Activated T-helper 17 cell treated with anti-CD3 and anti-CD28 coated beads, Interleukin-2, amount 50 U/mL, for 72 hours (primary cell): Measurements from ENCODE around the gene FXYD5. TPM values are rescaled to one million over a fixed set of nuclear protein-coding genes. Genes with fewer than 3 reads are reported as not detected.

Source experiments
- ATAC-seq: fragments of 150-1000 bp; cut with Tn5 transposase; replicated peaks from 2 replicates; pipeline ENCODE4 v1.10.0; 2021; ENCODE audit warnings: mild to moderate bottlenecking, moderate library complexity
- H3K27ac Mint-ChIP-seq: one replicate; pipeline ENCODE4 v1.8.0; 2022; ENCODE audit warnings: mixed read lengths
- H3K27me3 Mint-ChIP-seq: one replicate; pipeline ENCODE4 v1.8.0; 2022; ENCODE audit warnings: mixed read lengths
- H3K36me3 Mint-ChIP-seq: one replicate; pipeline ENCODE4 v1.8.0; 2022; ENCODE audit warnings: low read depth, mild to moderate bottlenecking, mixed read lengths
- H3K4me1 Mint-ChIP-seq: one replicate; pipeline ENCODE4 v1.8.0; 2022; ENCODE audit warnings: mixed read lengths
- H3K4me3 Mint-ChIP-seq: one replicate; pipeline ENCODE4 v1.8.0; 2022; ENCODE audit warnings: mild to moderate bottlenecking, mixed read lengths
- H3K9me3 Mint-ChIP-seq: one replicate; pipeline ENCODE4 v1.8.0; 2022; ENCODE audit warnings: mixed read lengths
- total RNA-seq, 2 donors: library from RNA; stranded (reverse); gene quantifications; one replicate each; pipeline ENCODE4 v1.2.3, GENCODE V29; 2022

Gene FXYD5
- total RNA-seq, 2 donors from 2014 or later: 214 to 257 TPM

- ATAC-seq: no peak
These were observed 38.3 kb upstream of the FXYD5 start for GRCh38 chr19:35116072-35116801.

GRCh38 chr19:35117116-35117515, 37.4 kb upstream of the FXYD5 start:
- Mint-ChIP-seq H3K4me3 (no peak overlapping the region), H3K4me1 (peaks cover 5% of the 10 kb centered on the region), H3K27me3 (no peaks in the 10 kb centered on the region), H3K36me3 (no peaks in the 10 kb centered on the region), H3K27ac (no peak overlapping the region), H3K9me3 (no peaks in the 10 kb centered on the region)
- no peak for ATAC-seq

More at GRCh38 chr19:35116072-35116801, 38.3 kb upstream of the FXYD5 start:
- H3K36me3 Mint-ChIP-seq: no peaks in the 10 kb centered on the region
- no peaks in the 10 kb centered on the region for H3K9me3 Mint-ChIP-seq
- no peaks in the 10 kb centered on the region for H3K27me3 Mint-ChIP-seq
- H3K27ac Mint-ChIP-seq: no peak overlapping the region
- H3K4me3 Mint-ChIP-seq: no peak overlapping the region
- H3K4me1 Mint-ChIP-seq: peaks cover 5% of the 10 kb centered on the region

- Mint-ChIP-seq H3K9me3 (no peaks in the 10 kb centered on the region), H3K36me3 (no peaks in the 10 kb centered on the region), H3K27ac (no peak overlapping the region), H3K4me3 (no peak overlapping the region), H3K4me1 (peaks cover 5% of the 10 kb centered on the region), H3K27me3 (no peaks in the 10 kb centered on the region)
- no peak for ATAC-seq
These were observed 36.7 kb upstream of the FXYD5 start for GRCh38 chr19:35117799-35118198.

- no peak overlapping the region for H3K27ac Mint-ChIP-seq
- no peaks in the 10 kb centered on the region for H3K36me3 Mint-ChIP-seq
- H3K9me3 Mint-ChIP-seq: no peaks in the 10 kb centered on the region
- no peak overlapping the region for H3K4me3 Mint-ChIP-seq
- H3K27me3 Mint-ChIP-seq: no peaks in the 10 kb centered on the region
- ATAC-seq: no peak
- peaks cover 5% of the 10 kb centered on the region for H3K4me1 Mint-ChIP-seq
These were observed 36.1 kb upstream of the FXYD5 start for GRCh38 chr19:35118268-35119020.

GRCh38 chr19:35119091-35119490, 35.4 kb upstream of the FXYD5 start:
- Mint-ChIP-seq H3K4me3 (no peak overlapping the region), H3K27ac (no peak overlapping the region), H3K36me3 (no peaks in the 10 kb centered on the region), H3K27me3 (no peaks in the 10 kb centered on the region), H3K9me3 (no peaks in the 10 kb centered on the region), H3K4me1 (peaks cover 10% of the 10 kb centered on the region)
- no peak for ATAC-seq

- Mint-ChIP-seq H3K4me3 (no peak overlapping the region), H3K27me3 (no peaks in the 10 kb centered on the region), H3K4me1 (peaks cover 12% of the 10 kb centered on the region), H3K36me3 (no peaks in the 10 kb centered on the region), H3K9me3 (no peaks in the 10 kb centered on the region), H3K27ac (no peak overlapping the region)
- no peak for ATAC-seq
These were observed 34.9 kb upstream of the FXYD5 start for GRCh38 chr19:35119578-35120155.

- no peak overlapping the region for H3K27ac Mint-ChIP-seq
- H3K9me3 Mint-ChIP-seq: no peaks in the 10 kb centered on the region
- no peak for ATAC-seq
- peaks cover 13% of the 10 kb centered on the region for H3K4me1 Mint-ChIP-seq
- no peaks in the 10 kb centered on the region for H3K36me3 Mint-ChIP-seq
- no peak overlapping the region for H3K4me3 Mint-ChIP-seq
- no peaks in the 10 kb centered on the region for H3K27me3 Mint-ChIP-seq
These were observed 34.0 kb upstream of the FXYD5 start for GRCh38 chr19:35120492-35120891.

- Mint-ChIP-seq H3K27me3 (no peaks in the 10 kb centered on the region), H3K4me3 (no peak overlapping the region), H3K9me3 (no peaks in the 10 kb centered on the region)
These were observed 33.6 kb upstream of the FXYD5 start for GRCh38 chr19:35120898-35121297.

GRCh38 chr19:35122687-35123551, 31.6 kb upstream of the FXYD5 start:
- no peak overlapping the region for H3K27ac Mint-ChIP-seq
- no peaks in the 10 kb centered on the region for H3K36me3 Mint-ChIP-seq
- H3K4me1 Mint-ChIP-seq: peaks cover 13% of the 10 kb centered on the region
- H3K4me3 Mint-ChIP-seq: no peak overlapping the region
- ATAC-seq: no peak
- no peaks in the 10 kb centered on the region for H3K27me3 Mint-ChIP-seq
- no peaks in the 10 kb centered on the region for H3K9me3 Mint-ChIP-seq

More at GRCh38 chr19:35120898-35121297, 33.6 kb upstream of the FXYD5 start:
- Mint-ChIP-seq H3K36me3 (no peaks in the 10 kb centered on the region), H3K27ac (no peak overlapping the region), H3K4me1 (peaks cover 13% of the 10 kb centered on the region)
- ATAC-seq: no peak

GRCh38 chr19:35123573-35123972, 31.0 kb upstream of the FXYD5 start:
- H3K36me3 Mint-ChIP-seq: no peaks in the 10 kb centered on the region
- H3K27ac Mint-ChIP-seq: no peak overlapping the region
- no peak for ATAC-seq
- no peaks in the 10 kb centered on the region for H3K27me3 Mint-ChIP-seq
- peak overlapping the region; percentile 91 for H3K4me3 Mint-ChIP-seq
- H3K4me1 Mint-ChIP-seq: peaks cover 13% of the 10 kb centered on the region
- no peaks in the 10 kb centered on the region for H3K9me3 Mint-ChIP-seq

GRCh38 chr19:35124098-35125060, 30.2 kb upstream of the FXYD5 start:
- Mint-ChIP-seq H3K36me3 (no peaks in the 10 kb centered on the region), H3K27me3 (no peaks in the 10 kb centered on the region), H3K9me3 (no peaks in the 10 kb centered on the region), H3K4me1 (peaks cover 13% of the 10 kb centered on the region), H3K27ac (peak overlapping the region; percentile 86), H3K4me3 (peak overlapping the region; percentile 91)
- ATAC-seq: peak; percentile 99

GRCh38 chr19:35125270-35125717, 29.2 kb upstream of the FXYD5 start:
- ATAC-seq: no peak
- no peaks in the 10 kb centered on the region for H3K27me3 Mint-ChIP-seq
- no peaks in the 10 kb centered on the region for H3K36me3 Mint-ChIP-seq
- no peaks in the 10 kb centered on the region for H3K9me3 Mint-ChIP-seq
- peaks cover 13% of the 10 kb centered on the region for H3K4me1 Mint-ChIP-seq
- H3K27ac Mint-ChIP-seq: peak overlapping the region; percentile 68
- peak overlapping the region; percentile 91 for H3K4me3 Mint-ChIP-seq
